ENCODE data around the gene DCAF6. TPM values are rescaled to one million over a fixed set of nuclear protein-coding genes. Genes with fewer than 3 reads are reported as not detected.

DCAF6 gene
- total RNA-seq, 4 donors from 2014 or later = 99.6 to 137 (median 115) TPM

DNA sequence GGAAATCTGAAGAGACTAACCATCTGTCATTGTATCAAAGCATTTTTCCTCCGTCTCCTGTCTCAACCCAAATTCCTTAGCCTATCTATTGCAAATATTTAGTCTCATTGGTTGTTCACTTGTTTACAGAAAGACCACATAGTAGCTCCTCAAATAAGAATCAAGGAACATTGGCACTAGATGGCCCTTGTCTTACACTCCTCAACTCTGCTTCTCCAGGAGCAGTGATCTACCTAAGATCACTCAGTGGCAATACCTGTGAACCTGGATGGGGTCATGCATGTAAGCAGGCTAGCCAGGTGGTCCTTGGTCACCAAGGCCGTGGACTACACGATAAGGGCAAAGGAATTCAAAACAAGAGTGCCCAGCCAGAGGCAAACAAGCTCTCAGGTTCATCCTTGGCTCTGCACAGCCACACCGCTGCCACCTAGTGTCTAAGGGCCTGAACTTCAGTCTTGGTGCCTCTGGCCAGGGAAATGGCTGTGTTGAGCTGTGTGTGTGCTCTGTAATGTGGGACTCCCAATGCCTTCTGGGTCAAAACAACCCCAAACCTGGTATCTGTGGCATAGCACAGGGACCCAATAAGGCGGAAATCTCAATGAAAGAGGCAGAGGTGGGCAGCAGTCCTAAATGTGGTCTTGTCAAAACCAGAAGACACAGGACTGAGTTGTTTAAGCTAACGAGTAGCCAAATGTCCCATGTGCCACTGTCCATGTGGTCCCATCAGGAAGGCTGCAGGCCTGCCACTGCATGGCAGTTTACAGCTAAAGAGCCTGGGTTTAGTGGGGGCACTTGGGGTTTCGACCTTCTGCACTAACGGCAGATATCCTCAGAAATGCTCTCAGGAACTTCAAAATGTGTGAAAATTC is 145.8 kb downstream of the DCAF6 start:
- H3K27ac ChIP-seq = peak overlapping the region in 3 of 4 donors; percentile 50 to 81 (median 72)
- H3K4me3 ChIP-seq = no peak overlapping the region
- H3K9me3 ChIP-seq = no peaks in the 10 kb centered on the region
- TF ChIP-seq, protein P1, sequence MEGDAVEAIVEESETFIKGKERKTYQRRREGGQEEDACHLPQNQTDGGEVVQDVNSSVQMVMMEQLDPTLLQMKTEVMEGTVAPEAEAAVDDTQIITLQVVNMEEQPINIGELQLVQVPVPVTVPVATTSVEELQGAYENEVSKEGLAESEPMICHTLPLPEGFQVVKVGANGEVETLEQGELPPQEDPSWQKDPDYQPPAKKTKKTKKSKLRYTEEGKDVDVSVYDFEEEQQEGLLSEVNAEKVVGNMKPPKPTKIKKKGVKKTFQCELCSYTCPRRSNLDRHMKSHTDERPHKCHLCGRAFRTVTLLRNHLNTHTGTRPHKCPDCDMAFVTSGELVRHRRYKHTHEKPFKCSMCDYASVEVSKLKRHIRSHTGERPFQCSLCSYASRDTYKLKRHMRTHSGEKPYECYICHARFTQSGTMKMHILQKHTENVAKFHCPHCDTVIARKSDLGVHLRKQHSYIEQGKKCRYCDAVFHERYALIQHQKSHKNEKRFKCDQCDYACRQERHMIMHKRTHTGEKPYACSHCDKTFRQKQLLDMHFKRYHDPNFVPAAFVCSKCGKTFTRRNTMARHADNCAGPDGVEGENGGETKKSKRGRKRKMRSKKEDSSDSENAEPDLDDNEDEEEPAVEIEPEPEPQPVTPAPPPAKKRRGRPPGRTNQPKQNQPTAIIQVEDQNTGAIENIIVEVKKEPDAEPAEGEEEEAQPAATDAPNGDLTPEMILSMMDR (IDR thresholded peaks at IDR 0.05) = peak; percentile 76 to 88 (median 79)
- TF ChIP-seq EP300 (IDR thresholded peaks at IDR 0.05) = no peak
- peaks cover 0 to 39% of the 10 kb centered on the region in 2 donors for H3K36me3 ChIP-seq
- ATAC-seq = peak; percentile 54
- WGBS, 2 donors (ENCODE audit: low coverage in 1 of 2) = 27 to 89% methylated on average over 4 to 5 of the region's 8 CpGs
- H3K4me1 ChIP-seq = peaks cover 0 to 67% (median 15%) of the 10 kb centered on the region in 3 donors
- H3K27me3 ChIP-seq = no peaks in the 10 kb centered on the region

DNA sequence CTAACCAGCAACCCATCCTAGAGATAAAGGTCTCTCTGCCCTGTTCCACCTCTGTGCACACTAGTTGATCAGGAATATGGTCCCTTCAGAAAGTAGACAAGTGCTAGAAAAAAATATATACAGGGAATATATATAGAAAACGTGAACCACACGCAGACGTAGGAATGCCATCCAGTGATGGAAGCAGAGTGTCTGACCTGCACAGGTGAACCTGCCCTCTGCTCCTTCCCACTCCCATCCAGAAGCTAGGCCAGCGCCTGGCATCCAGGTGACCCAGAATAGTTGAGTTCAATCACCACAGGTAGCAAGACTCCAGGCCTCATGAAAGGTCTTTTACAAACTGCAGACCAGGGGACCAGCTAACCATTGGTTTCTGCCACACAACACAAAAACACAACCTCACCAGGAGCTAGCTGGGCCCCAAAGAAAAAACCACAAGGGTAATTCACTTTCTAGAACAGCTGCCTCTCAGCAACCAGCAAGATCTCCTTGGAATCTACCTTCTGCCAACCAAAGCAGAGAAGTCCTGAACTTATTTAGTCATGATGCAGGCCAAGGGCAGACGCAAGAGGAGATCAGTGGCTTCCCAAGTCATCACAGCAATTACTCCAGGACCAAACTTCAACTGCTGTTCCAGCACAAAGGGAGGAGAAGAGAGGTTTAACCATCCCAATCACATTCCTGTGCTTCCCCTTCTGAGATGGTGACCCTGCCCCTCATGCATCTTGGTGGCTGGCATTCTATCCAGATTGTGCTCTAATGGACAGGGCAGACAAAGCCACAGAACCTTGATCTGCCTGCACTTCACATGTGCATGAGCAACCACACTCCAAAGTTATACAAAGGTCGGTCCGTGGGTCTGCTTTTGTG is 147.2 kb downstream of the DCAF6 start:
- ATAC-seq = no peak
- peaks cover 0 to 30% of the 10 kb centered on the region in 2 donors for H3K36me3 ChIP-seq
- no peaks in the 10 kb centered on the region for H3K9me3 ChIP-seq
- H3K27me3 ChIP-seq = no peaks in the 10 kb centered on the region
- TF ChIP-seq POLR2AphosphoS5 (IDR thresholded peaks at IDR 0.05) (no peak), POLR2A (IDR thresholded peaks at IDR 0.05) (no peak), EP300 (IDR thresholded peaks at IDR 0.05) (no peak)
- TF ChIP-seq, protein P1 (IDR thresholded peaks at IDR 0.05) = no peak
- H3K27ac ChIP-seq = peak overlapping the region in 3 of 4 donors; percentile 22 to 79 (median 77)
- no peak overlapping the region for H3K4me3 ChIP-seq
- H3K4me1 ChIP-seq = peaks cover 0 to 67% (median 15%) of the 10 kb centered on the region in 3 donors
- 75 to 100% methylated on average over 1 to 7 of the region's 7 CpGs for WGBS, 2 donors (ENCODE audit: low coverage in 1 of 2)

DNA sequence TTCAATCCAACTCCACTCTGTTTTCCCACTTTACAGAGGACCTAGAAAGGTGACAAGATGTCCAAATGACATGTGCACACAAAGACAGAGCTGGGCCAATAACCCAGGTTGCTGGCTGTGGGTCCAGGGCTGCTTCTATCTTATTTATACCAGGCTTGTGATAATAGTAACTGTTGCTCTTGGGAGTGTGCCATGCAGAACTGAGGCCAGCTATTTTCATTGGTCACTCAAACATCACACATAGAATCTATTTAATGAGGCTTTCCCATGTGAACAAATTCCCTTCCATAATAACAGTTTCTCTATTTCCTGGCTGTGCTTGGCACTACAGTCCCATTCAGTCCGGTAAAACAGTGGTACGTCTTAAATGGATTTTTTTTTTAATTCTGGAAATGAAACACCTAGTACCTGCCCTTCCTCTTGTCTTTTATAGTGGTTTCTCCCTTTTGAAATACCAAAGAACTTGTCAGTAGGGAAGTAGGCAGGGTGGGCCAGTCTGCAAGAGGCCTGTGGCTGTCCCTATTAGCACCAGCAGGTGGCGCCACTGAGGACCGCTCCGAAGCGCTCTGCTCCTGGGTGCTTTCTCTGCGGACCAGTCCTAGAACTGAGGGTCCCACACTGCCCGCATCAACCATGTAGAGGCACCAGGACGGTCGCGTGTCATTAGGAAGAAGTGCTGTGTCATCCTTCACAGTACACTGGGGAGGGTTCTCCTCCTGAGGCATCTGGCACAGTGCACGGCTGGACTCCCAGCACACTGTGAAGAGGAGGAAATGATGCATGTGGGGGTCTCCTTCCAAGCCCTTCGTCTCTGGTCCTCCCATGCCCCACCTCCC is 148.1 kb downstream of the DCAF6 start:
- peaks cover 0 to 36% of the 10 kb centered on the region in 2 donors for H3K36me3 ChIP-seq
- H3K27me3 ChIP-seq = no peaks in the 10 kb centered on the region
- H3K4me1 ChIP-seq = peaks cover 0 to 63% (median 15%) of the 10 kb centered on the region in 3 donors
- H3K4me3 ChIP-seq = peak overlapping the region in 1 of 2 donors; percentile 4
- no peaks in the 10 kb centered on the region for H3K9me3 ChIP-seq
- H3K27ac ChIP-seq = peak overlapping the region; percentile 2 to 79 (median 76)
- no peak for ATAC-seq
- WGBS, 2 donors (ENCODE audit: low coverage in 1 of 2) = 23 to 42% methylated on average over 4 to 13 of the region's 13 CpGs
- TF ChIP-seq, protein P1 (IDR thresholded peaks at IDR 0.05) = peak; percentile 67 to 86 (median 80)
- TF ChIP-seq POLR2A (IDR thresholded peaks at IDR 0.05) = no peak
- no peak for TF ChIP-seq EP300 (IDR thresholded peaks at IDR 0.05)
- TF ChIP-seq POLR2AphosphoS5 (IDR thresholded peaks at IDR 0.05) = no peak

DNA sequence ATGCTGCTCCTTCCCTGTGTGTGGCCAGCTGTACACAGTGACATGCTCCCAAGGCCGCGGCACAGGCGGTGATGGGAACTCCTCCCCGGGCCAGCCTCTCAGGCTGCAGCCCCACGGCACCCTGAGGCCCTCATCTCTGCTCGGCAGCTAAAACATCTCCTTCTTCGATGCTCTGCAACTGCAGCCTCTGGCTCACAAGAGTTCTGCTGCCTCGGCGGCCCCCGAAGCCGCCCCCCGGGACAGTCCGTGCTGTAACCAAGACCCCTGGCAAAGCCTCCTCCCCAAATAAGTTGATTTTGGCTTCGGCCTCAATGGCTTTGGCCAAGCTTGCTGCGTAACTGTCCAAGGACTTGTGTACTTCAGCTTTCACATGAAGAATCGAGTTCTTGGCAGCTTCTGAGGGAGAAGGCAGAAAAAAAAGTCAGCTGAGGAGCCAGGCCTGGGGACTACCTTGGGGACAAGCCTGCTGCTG is 149.0 kb downstream of the DCAF6 start:
- TF ChIP-seq EP300 (IDR thresholded peaks at IDR 0.05) (no peak), POLR2A (IDR thresholded peaks at IDR 0.05) (no peak), POLR2AphosphoS5 (IDR thresholded peaks at IDR 0.05) (no peak)
- TF ChIP-seq, protein P1 (IDR thresholded peaks at IDR 0.05) = no peak
- Histone ChIP-seq H3K36me3 (peaks cover 0 to 44% of the 10 kb centered on the region in 2 donors), H3K27me3 (no peaks in the 10 kb centered on the region), H3K4me3 (peak overlapping the region in 1 of 2 donors; percentile 7), H3K9me3 (no peaks in the 10 kb centered on the region), H3K27ac (peak overlapping the region; percentile 29 to 79 (median 76)), H3K4me1 (peaks cover 0 to 55% (median 15%) of the 10 kb centered on the region in 3 donors)
- 11% methylated on average over 7 of the region's 16 CpGs; no CpG with 5 or more reads in 1 of the 2 donors for WGBS, 2 donors (ENCODE audit: low coverage in 1 of 2)
- peak; percentile 52 for ATAC-seq

Data from gastroesophageal sphincter (tissue), 4 donors.